Measurements from ENCODE around the gene RPL10. TPM values are rescaled to one million over a fixed set of nuclear protein-coding genes. Genes with fewer than 3 reads are reported as not detected.
A peak's percentile ranks its signal among the peaks of the same experiment; 100 is the strongest.

RPL10 gene
- total RNA-seq, 4 donors from 2014 or later: 1,199 to 6,548 (median 3,258) TPM

DNA sequence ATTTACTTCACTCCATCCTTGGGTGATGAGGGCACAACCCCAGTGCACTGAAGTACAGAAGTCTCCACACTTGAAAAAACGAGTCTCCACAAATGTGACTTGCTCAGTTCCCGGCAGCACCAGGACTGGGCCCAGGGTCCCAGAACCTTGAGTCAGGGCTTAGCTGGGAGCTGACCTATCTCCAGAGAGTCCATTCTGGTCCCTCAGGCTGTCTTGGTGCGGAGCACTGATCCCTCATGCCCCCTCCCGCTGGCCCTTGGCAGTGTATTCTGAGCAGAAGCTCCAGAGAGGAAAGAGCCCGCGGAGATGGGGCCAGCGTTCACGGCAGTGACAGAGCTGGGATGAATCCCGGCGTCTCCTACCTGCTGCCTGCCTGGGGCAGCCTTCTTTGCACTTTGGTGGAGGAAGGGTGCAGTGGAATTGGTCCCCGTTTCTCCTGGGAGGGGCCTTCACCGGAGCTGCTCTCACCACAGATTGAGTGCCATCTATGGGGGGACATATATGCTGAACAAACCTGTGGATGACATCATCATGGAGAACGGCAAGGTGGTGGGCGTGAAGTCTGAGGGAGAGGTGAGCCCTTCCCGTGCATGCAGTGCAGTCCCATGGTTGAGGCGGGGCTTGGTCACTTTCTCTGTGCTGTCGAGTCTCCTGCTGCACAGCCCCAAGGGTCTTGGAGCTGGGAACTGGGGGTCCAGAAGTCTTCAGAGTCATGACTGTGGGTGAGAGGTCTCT lies 42.6 kb downstream of the RPL10 start:
- intact Hi-C loops (cut with DNase I): no loop called here
- TF ChIP-seq POLR2A (IDR thresholded peaks at IDR 0.05): no peak
- TF ChIP-seq, protein P1, sequence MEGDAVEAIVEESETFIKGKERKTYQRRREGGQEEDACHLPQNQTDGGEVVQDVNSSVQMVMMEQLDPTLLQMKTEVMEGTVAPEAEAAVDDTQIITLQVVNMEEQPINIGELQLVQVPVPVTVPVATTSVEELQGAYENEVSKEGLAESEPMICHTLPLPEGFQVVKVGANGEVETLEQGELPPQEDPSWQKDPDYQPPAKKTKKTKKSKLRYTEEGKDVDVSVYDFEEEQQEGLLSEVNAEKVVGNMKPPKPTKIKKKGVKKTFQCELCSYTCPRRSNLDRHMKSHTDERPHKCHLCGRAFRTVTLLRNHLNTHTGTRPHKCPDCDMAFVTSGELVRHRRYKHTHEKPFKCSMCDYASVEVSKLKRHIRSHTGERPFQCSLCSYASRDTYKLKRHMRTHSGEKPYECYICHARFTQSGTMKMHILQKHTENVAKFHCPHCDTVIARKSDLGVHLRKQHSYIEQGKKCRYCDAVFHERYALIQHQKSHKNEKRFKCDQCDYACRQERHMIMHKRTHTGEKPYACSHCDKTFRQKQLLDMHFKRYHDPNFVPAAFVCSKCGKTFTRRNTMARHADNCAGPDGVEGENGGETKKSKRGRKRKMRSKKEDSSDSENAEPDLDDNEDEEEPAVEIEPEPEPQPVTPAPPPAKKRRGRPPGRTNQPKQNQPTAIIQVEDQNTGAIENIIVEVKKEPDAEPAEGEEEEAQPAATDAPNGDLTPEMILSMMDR (IDR thresholded peaks at IDR 0.05): no peak
- Histone ChIP-seq H3K36me3 (peaks cover 0 to 2% of the 10 kb centered on the region in 2 donors), H3K27me3 (no peaks in the 10 kb centered on the region), H3K9me3 (no peaks in the 10 kb centered on the region), H3K4me1 (peaks cover 17 to 18% of the 10 kb centered on the region in 2 donors), H3K27ac (no peak overlapping the region), H3K4me3 (replicated peaks in 1 of 3) (no peak overlapping the region)
- DNase-seq: no peak
- WGBS, 2 donors: 84 to 100% methylated on average over 2 to 10 of the region's 17 CpGs

DNA sequence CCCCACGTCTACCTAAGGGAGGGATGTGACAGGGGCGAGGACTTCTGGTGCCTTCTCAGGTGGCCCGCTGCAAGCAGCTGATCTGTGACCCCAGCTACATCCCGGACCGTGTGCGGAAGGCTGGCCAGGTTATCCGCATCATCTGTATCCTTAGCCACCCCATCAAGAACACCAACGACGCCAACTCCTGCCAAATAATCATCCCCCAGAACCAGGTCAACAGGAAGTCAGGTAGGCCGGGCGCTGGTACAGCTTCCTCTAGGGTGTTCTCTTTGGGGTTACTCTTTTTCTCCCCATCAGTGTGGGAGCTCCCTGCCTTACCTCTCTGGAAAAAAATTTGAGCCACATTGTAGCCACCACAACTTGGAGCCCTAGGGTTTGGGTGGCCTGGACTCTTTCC lies 43.4 kb downstream of the RPL10 start:
- TF ChIP-seq, protein P1 (IDR thresholded peaks at IDR 0.05): no peak
- TF ChIP-seq POLR2A (IDR thresholded peaks at IDR 0.05): no peak
- H3K4me1 ChIP-seq: peaks cover 17 to 18% of the 10 kb centered on the region in 2 donors
- no peaks in the 10 kb centered on the region for H3K9me3 ChIP-seq
- H3K36me3 ChIP-seq: peaks cover 0 to 2% of the 10 kb centered on the region in 2 donors
- DNase-seq: no peak
- intact Hi-C loops (cut with DNase I): no loop called here
- no peak overlapping the region for H3K4me3 ChIP-seq (replicated peaks in 1 of 3)
- whole genome bisulfite sequencing, 2 donors: 93 to 100% methylated on average over 3 to 7 of the region's 11 CpGs
- no peaks in the 10 kb centered on the region for H3K27me3 ChIP-seq
- H3K27ac ChIP-seq: no peak overlapping the region

DNA sequence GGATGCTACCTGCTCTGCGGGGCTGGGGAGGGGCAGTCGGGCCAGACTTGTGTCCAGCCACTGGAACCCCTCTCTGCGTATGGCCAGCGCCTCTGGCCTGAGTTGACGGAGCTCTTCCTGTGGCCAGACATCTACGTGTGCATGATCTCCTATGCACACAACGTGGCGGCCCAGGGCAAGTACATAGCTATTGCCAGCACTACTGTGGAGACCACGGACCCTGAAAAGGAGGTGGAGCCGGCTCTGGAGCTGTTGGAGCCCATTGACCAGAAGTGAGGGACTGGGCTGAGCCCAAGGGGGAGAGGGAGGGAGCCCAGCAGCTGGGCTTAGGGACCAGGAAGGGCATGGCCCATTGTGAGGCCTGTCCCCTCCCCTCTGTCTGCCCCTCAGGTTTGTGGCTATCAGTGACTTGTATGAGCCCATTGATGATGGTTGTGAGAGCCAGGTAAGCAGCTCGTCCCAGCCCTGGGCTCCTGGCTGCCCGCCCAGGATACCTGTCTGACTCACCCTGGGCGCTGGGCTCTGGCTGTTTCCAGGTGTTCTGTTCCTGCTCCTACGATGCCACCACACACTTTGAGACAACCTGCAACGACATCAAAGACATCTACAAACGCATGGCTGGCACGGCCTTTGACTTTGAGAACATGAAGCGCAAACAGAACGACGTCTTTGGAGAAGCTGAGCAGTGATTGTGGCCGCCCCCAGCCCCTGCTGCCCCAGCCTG lies 44.0 kb downstream of the RPL10 start:
- WGBS, 2 donors: 94 to 100% methylated on average over 2 to 9 of the region's 21 CpGs
- TF ChIP-seq, protein P1 (IDR thresholded peaks at IDR 0.05): no peak
- no peak for TF ChIP-seq POLR2A (IDR thresholded peaks at IDR 0.05)
- no peak for DNase-seq
- Histone ChIP-seq H3K4me1 (peaks cover 17 to 18% of the 10 kb centered on the region in 2 donors), H3K36me3 (peaks cover 0 to 2% of the 10 kb centered on the region in 2 donors), H3K27ac (no peak overlapping the region), H3K4me3 (replicated peaks in 1 of 3) (no peak overlapping the region), H3K9me3 (no peaks in the 10 kb centered on the region), H3K27me3 (no peaks in the 10 kb centered on the region)
- intact Hi-C loops (cut with DNase I): no loop called here

DNA sequence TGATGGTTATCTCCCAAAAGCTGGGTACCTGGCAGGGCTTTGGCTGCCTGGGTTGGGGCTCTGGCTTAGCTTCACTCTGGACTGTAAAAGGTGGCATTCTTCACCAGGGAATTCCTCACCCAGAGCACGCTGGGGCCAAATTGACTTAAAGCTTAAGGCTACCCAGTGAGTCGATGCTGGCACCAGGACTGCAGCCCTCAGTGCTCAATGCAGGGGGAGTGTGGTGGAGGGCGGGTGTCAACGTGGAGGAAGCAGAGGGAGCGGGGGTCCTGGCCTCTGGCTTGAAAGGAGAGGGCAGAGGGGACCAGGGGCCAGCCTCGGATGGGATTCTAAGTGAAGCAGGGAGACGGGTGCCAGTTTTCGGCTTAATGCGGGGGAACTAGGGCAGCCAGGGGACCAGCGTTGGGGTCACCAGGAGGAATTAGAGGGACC lies 45.3 kb downstream of the RPL10 start:
- peaks cover under 1 to 5% of the 10 kb centered on the region in 2 donors for H3K36me3 ChIP-seq
- WGBS, 2 donors: 18 to 70% methylated on average over 2 to 6 of the region's 10 CpGs

More for the DNA sequence above, 45.3 kb downstream of the RPL10 start:
- TF ChIP-seq, protein P1 (IDR thresholded peaks at IDR 0.05): no peak
- TF ChIP-seq POLR2A (IDR thresholded peaks at IDR 0.05): no peak
- no peaks in the 10 kb centered on the region for H3K27me3 ChIP-seq
- peak in 1 of 2 donors; percentile 12 for DNase-seq
- no peaks in the 10 kb centered on the region for H3K9me3 ChIP-seq
- intact Hi-C loops (cut with DNase I): no loop called here
- H3K4me3 ChIP-seq (replicated peaks in 1 of 3): peak overlapping the region in 1 of 3 donors; percentile 28
- peaks cover 12 to 17% of the 10 kb centered on the region in 2 donors for H3K4me1 ChIP-seq
- peak overlapping the region; percentile 46 to 68 (median 68) for H3K27ac ChIP-seq

Measured in thyroid gland (tissue), 4 donors.